H1 (cell line): ENCODE data around the gene FAM227B. TPM values are rescaled to one million over a fixed set of nuclear protein-coding genes. Genes with fewer than 3 reads are reported as not detected.
"Not testable (repeated sequence)": the region's sequence is repeated elsewhere in the genome, so short reads cannot be mapped to it uniquely, and the experiment has no call there.

Experiments used
- CTCF ChIA-PET: fragments of 300-600 bp; sonication (Branson Sonifier 250); formaldehyde crosslinking; loops from one replicate; lab custom pipeline; 2021; ENCODE audit not compliant: partially characterized antibody; lab: Charles Lee
- POLR2A ChIA-PET: fragments of 300-600 bp; sonication (Branson Sonifier 250); formaldehyde crosslinking; loops from one replicate; lab custom pipeline; 2021; ENCODE audit warnings: inconsistent platforms; ENCODE audit not compliant: partially characterized antibody; lab: Charles Lee
- DNase-seq, 2 experiments: peaks; one replicate each; pipeline versions ENCODE4 v3.0.0 to v3.0.0-alpha.2; 2010 to 2022; ENCODE audit warnings: low spot score in 2 of 2, low read depth in 1 of 2, mixed read lengths in 1 of 2
- FAIRE-seq: peaks from 2 replicates; lab custom pipeline; 2011; peaks lifted over from hg19 to GRCh38; lab: Jason Lieb, UNC
- H2AFZ ChIP-seq: 2 replicates; pipeline ENCODE4 v1.8.1; 2012; ENCODE audit warnings: low read length, inconsistent platforms
- H2AK5ac ChIP-seq: 2 replicates; pipeline ENCODE4 v1.6.1; 2013; ENCODE audit warnings: low read depth, low read length
- H2BK120ac ChIP-seq: replicated peaks from 2 replicates; pipeline ENCODE3; 2013; ENCODE audit warnings: low read depth, low read length, inconsistent platforms
- H2BK12ac ChIP-seq: 2 replicates; pipeline ENCODE4 v1.6.1; 2013; ENCODE audit warnings: low read depth, low read length
- H2BK15ac ChIP-seq: 2 replicates; pipeline ENCODE4 v1.6.1; 2013; ENCODE audit warnings: low read length
- H2BK20ac ChIP-seq: 2 replicates; pipeline ENCODE4 v1.6.1; 2013; ENCODE audit warnings: low read length
- H2BK5ac ChIP-seq: 2 replicates; pipeline ENCODE4 v1.6.1; 2013; ENCODE audit warnings: low read depth, low read length
- H3K14ac ChIP-seq: 2 replicates; pipeline ENCODE4 v1.6.1; 2013; ENCODE audit warnings: inconsistent platforms; ENCODE audit not compliant: insufficient read length
- H3K18ac ChIP-seq: 2 replicates; pipeline ENCODE4 v1.6.1; 2013; ENCODE audit warnings: low read length; ENCODE audit errors: extremely low read depth
- H3K23ac ChIP-seq: 2 replicates; pipeline ENCODE4 v1.6.1; 2013; ENCODE audit warnings: inconsistent platforms; ENCODE audit not compliant: insufficient read length
- H3K23me2 ChIP-seq: 2 replicates; pipeline ENCODE4 v1.6.1; 2013; ENCODE audit warnings: low read depth, low read length
- H3K27ac ChIP-seq: 2 replicates; pipeline ENCODE4 v1.6.1; 2011; ENCODE audit warnings: low read depth, low read length, inconsistent platforms
- H3K27me3 ChIP-seq, 4 experiments: replicated peaks in 1 of 4; 1 replicate in 1 of 4; 2 replicates in 3 of 4; pipeline versions ENCODE4 v1.6.1 to v1.8.1; 2011 to 2013; ENCODE audit warnings: low read length in 3 of 4, mild to moderate bottlenecking in 3 of 4, inconsistent platforms in 2 of 4, mixed read lengths in 2 of 4, moderate library complexity in 1 of 4; ENCODE audit not compliant: control insufficient read depth in 3 of 4, insufficient read depth in 3 of 4; ENCODE audit errors: extremely low read depth in 1 of 4
- H3K36me3 ChIP-seq, 4 experiments: 2 replicates each; pipeline versions ENCODE4 v1.6.1 to v1.8.1; 2011 to 2013; ENCODE audit warnings: mild to moderate bottlenecking in 4 of 4, low read length in 3 of 4, moderate library complexity in 2 of 4, control low read depth in 1 of 4, inconsistent platforms in 1 of 4; ENCODE audit not compliant: insufficient read depth in 4 of 4, control insufficient read depth in 2 of 4
- H3K4ac ChIP-seq: replicated peaks from 2 replicates; pipeline ENCODE3; 2013; ENCODE audit warnings: low read length, low read depth, mixed read lengths, inconsistent platforms; ENCODE audit not compliant: insufficient read length
- H3K4me1 ChIP-seq, 4 experiments: replicated peaks in 1 of 4; 1 replicate in 1 of 4; 2 replicates in 3 of 4; pipeline versions ENCODE4 v1.6.1 to v1.8.1; 2011 to 2013; ENCODE audit warnings: low read length in 3 of 4, inconsistent platforms in 2 of 4, mixed read lengths in 1 of 4; ENCODE audit not compliant: insufficient read depth in 4 of 4, control insufficient read depth in 3 of 4
- H3K4me2 ChIP-seq, 2 experiments: 2 replicates each; pipeline versions ENCODE4 v1.6.1 to v1.8.1; 2011 to 2013; ENCODE audit warnings: low read depth in 2 of 2, low read length in 2 of 2, control low read depth in 1 of 2, inconsistent platforms in 1 of 2, mild to moderate bottlenecking in 1 of 2; ENCODE audit not compliant: insufficient read depth in 1 of 2
- H3K4me3 ChIP-seq, 4 experiments: fragments of 200-600, 300-600 bp in 1 of 4; sonication (generic), shearing (Covaris generic), sonication (Bioruptor Twin) in 1 of 4; 2 replicates each; pipeline versions ENCODE4 v1.5.1 to v1.8.1; 2011 to 2016; ENCODE audit warnings: low read length in 4 of 4, low read depth in 3 of 4, control low read depth in 2 of 4, inconsistent platforms in 2 of 4, mild to moderate bottlenecking in 2 of 4, mixed read lengths in 1 of 4, moderate library complexity in 1 of 4; ENCODE audit not compliant: insufficient read depth in 2 of 4; ENCODE audit errors: extremely low read depth in 1 of 4
- H3K56ac ChIP-seq: replicated peaks from 2 replicates; pipeline ENCODE3; 2013; ENCODE audit warnings: low read depth, mild to moderate bottlenecking, mixed read lengths, low read length, inconsistent platforms; ENCODE audit not compliant: insufficient read length
- H3K79me1 ChIP-seq: 2 replicates; pipeline ENCODE4 v1.6.1; 2013; ENCODE audit warnings: low read depth, low read length, control low read depth
- H3K79me2 ChIP-seq, 2 experiments: 2 replicates each; pipeline versions ENCODE4 v1.6.1 to v1.8.1; 2012 to 2013; ENCODE audit warnings: low read length in 2 of 2, mild to moderate bottlenecking in 2 of 2, inconsistent platforms in 1 of 2; ENCODE audit not compliant: insufficient read depth in 2 of 2, control insufficient read depth in 1 of 2
- H3K9ac ChIP-seq, 4 experiments: replicated peaks in 1 of 4; 1 replicate in 1 of 4; 2 replicates in 3 of 4; pipeline versions ENCODE4 v1.6.1 to v1.8.1; 2011 to 2013; ENCODE audit warnings: low read depth in 3 of 4, low read length in 3 of 4, control low read depth in 2 of 4, mild to moderate bottlenecking in 2 of 4, moderate library complexity in 2 of 4, inconsistent platforms in 1 of 4; ENCODE audit errors: extremely low read depth in 1 of 4
- H3K9me3 ChIP-seq, 2 experiments: 2 replicates each; pipeline versions ENCODE4 v1.6.1 to v1.8.1; 2012 to 2013; ENCODE audit warnings: mild to moderate bottlenecking in 2 of 2, moderate library complexity in 2 of 2, control low read depth in 1 of 2, inconsistent platforms in 1 of 2, low read depth in 1 of 2, low read length in 1 of 2, mixed read lengths in 1 of 2; ENCODE audit not compliant: insufficient read depth in 2 of 2
- H4K20me1 ChIP-seq, 2 experiments: replicated peaks in 1 of 2; 2 replicates each; pipeline versions ENCODE3 to v1.8.1; 2011 to 2013; ENCODE audit warnings: inconsistent platforms in 2 of 2, low read length in 2 of 2, mild to moderate bottlenecking in 1 of 2; ENCODE audit not compliant: insufficient read depth in 2 of 2, control insufficient read depth in 1 of 2
- H4K5ac ChIP-seq: 2 replicates; pipeline ENCODE4 v1.6.1; 2013; ENCODE audit warnings: low read length, low read depth, mixed read lengths, inconsistent platforms; ENCODE audit not compliant: insufficient read length
- H4K8ac ChIP-seq: 2 replicates; pipeline ENCODE4 v1.8.0; 2013; ENCODE audit warnings: mild to moderate bottlenecking, moderate library complexity, low read length, inconsistent platforms; ENCODE audit not compliant: insufficient read depth; ENCODE audit errors: extremely low read depth
- H4K91ac ChIP-seq: replicated peaks from 2 replicates; pipeline ENCODE3; 2013; ENCODE audit warnings: low read length, mixed read lengths, inconsistent platforms; ENCODE audit not compliant: insufficient read length
- WGBS, 2 experiments: shearing (Covaris generic) in 1 of 2; methylation state at CpG; one replicate each; pipeline versions ENCODE4 v1.1.6 to v1.1.7; 2013 to 2015; ENCODE audit warnings: low lambda C conversion rate in 2 of 2, mixed read lengths in 2 of 2, inconsistent platforms in 1 of 2, low coverage in 1 of 2, missing lambda C conversion rate in 1 of 2; ENCODE audit not compliant: insufficient replicate concordance in 2 of 2, insufficient coverage in 1 of 2, insufficient read length in 1 of 2; ENCODE audit errors: extremely low coverage in 1 of 2, missing lambda C conversion rate in 1 of 2; 5-methylcytosine and 5-hydroxymethylcytosine counted together
- polyA plus RNA-seq, 7 experiments: library from polyadenylated mRNA; depleted of rRNA in 3 of 7; stranded (reverse) in 5 of 7; unstranded in 2 of 7; fragments of >200 nt in 5 of 7; fragments of 200-250 nt in 2 of 7; gene quantifications; 1 replicate in 5 of 7; 2 replicates in 1 of 7; 4 replicates in 1 of 7; pipeline versions ENCODE4 v1.2.1 to v1.2.3, GENCODE V29; 2011 to 2013; ENCODE audit warnings: missing spikeins in 2 of 7, mixed read lengths in 2 of 7
- total RNA-seq: library from RNA; stranded (reverse); fragmentation: NEBNext Ultra II Directional; extraction: Animal tissue kit (Norgen Biotek cat#: 25700); gene quantifications from 2 replicates; pipeline ENCODE4 v1.2.1, GENCODE V29; 2021

FAM227B gene
- total and polyA plus RNA-seq, 2 of the 8 experiments (the other 6 are each of a cell fraction or from before 2014, with no cell fraction given), result 4.0 to 6.5 TPM

DNA sequence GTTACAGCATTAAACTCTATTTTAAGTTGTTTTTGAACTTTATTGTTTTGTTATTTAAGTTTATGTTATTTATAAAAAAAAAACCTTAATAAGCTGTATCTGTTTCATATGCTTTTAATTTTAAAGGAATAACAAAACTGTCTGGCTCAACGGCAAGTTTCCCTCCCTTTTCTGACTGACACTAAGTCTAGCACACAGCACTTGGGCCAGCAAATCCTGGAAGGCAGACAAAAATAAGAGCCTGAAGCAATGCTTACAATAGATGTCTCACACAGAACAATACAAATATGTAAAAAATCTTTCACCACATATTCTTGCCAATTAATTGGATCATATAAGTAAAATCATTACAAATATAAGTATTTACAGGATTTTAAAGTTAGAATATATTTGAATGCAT lies 135.2 kb downstream of the FAM227B start:
- DNase-seq, FAIRE-seq, POLR2A ChIA-PET, H3K27me3 ChIP-seq, H3K27ac ChIP-seq, H3K4ac ChIP-seq, H4K8ac ChIP-seq, H3K18ac ChIP-seq, H3K23me2 ChIP-seq, H2BK120ac ChIP-seq, H3K4me3 ChIP-seq, H3K36me3 ChIP-seq, H3K4me2 ChIP-seq, H3K4me1 ChIP-seq, H2BK20ac ChIP-seq, H4K20me1 ChIP-seq, H2BK12ac ChIP-seq, H2AFZ ChIP-seq, H3K56ac ChIP-seq, H4K5ac ChIP-seq, H2BK15ac ChIP-seq, H3K9ac ChIP-seq, H2BK5ac ChIP-seq, H2AK5ac ChIP-seq, H4K91ac ChIP-seq, H3K9me3 ChIP-seq, H3K23ac ChIP-seq, H3K79me1 ChIP-seq, H3K14ac ChIP-seq, CTCF ChIA-PET, H3K79me2 ChIP-seq: not testable (repeated sequence)
- WGBS, 2 experiments, result 94% methylated on average over 1 of the region's 1 CpG; no CpG with 5 or more reads in 1 of the 2 experiments

DNA sequence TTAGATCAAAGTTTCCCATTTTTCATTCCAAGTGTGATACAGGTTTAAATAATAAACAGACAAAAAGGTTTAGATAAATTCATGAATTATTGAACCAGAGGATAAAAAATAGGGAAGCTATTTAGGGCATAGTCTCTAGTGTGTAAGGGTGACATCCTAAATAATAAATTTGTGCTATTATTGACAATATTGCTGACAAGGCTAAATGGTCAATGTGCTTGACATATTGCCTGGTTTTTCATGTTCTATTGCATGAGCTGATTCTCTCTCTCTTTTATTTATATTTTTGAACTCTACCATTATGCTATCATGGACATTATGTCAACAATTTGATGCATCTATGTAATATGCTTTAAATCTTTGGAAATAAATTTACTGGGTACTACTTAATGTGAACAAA lies 141.6 kb downstream of the FAM227B start:
- H4K20me1 ChIP-seq, H3K27me3 ChIP-seq, H3K79me2 ChIP-seq, H4K8ac ChIP-seq, FAIRE-seq, H2BK120ac ChIP-seq, H3K27ac ChIP-seq, H2BK12ac ChIP-seq, H3K4ac ChIP-seq, DNase-seq, H3K4me3 ChIP-seq, H4K5ac ChIP-seq, H2BK5ac ChIP-seq, H3K4me1 ChIP-seq, H3K36me3 ChIP-seq, POLR2A ChIA-PET, H3K9ac ChIP-seq, H3K9me3 ChIP-seq, H2AFZ ChIP-seq, H4K91ac ChIP-seq, H3K18ac ChIP-seq, H2BK15ac ChIP-seq, H2AK5ac ChIP-seq, H3K4me2 ChIP-seq, H3K14ac ChIP-seq, CTCF ChIA-PET, H3K79me1 ChIP-seq, H3K56ac ChIP-seq, H3K23me2 ChIP-seq, H2BK20ac ChIP-seq, H3K23ac ChIP-seq: not testable (repeated sequence)
